ENCODE data around the gene CTIF. TPM values are rescaled to one million over a fixed set of nuclear protein-coding genes. Genes with fewer than 3 reads are reported as not detected.

Gene CTIF
- total and polyA plus RNA-seq, 4 donors: 10.6 to 26.7 (median 12.3) TPM

DNA sequence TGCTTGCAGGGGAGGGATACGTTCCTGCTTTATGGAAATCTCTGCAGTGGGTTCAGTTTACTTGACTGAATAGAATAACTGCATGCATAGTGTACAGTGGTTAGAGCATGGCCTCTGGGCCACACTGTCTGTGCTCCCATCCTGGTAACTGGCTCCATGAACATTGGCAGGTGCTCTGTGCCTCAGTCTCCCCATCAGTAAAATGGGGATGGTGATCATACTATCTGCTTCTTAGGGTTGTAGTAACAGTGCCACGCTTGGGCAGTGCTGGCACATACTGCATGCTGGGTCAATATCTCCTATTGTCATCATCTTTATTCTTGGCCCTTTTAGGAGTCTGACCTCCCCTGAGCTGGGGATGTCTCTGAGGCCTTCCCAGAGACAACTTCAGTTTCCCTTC is 117.3 kb downstream of the CTIF start:
- WGBS: 93% methylated on average over 2 of the region's 2 CpGs
- DNase-seq (ENCODE audit: low spot score): no peak
- H3K4me1 ChIP-seq (ENCODE audit: control insufficient read depth in 4 of 4, insufficient read depth in 4 of 4, low read length in 3 of 4): peaks cover 0 to 2% (median 0%) of the 10 kb centered on the region in 4 donors
- no peak overlapping the region for H3K27ac ChIP-seq (ENCODE audit: low read depth in 1 of 2, low read length in 2 of 2)
- H3K27me3 ChIP-seq (ENCODE audit: control insufficient read depth in 4 of 4, insufficient read depth in 4 of 4, low read length in 3 of 4): no peaks in the 10 kb centered on the region
- no peak overlapping the region for H3K4me3 ChIP-seq (ENCODE audit: low read depth in 1 of 3, low read length in 3 of 3)
- H3K36me3 ChIP-seq (ENCODE audit: control insufficient read depth in 4 of 4, insufficient read depth in 3 of 4, low read depth in 1 of 4, low read length in 3 of 4): no peaks in the 10 kb centered on the region
- no peaks in the 10 kb centered on the region for H3K9me3 ChIP-seq (ENCODE audit: control insufficient read depth in 4 of 4, low read length in 3 of 4)
- no peak overlapping the region for H3K9ac ChIP-seq (ENCODE audit: low read depth in 1 of 2, low read length in 2 of 2)
- TF ChIP-seq RAD21 (IDR thresholded peaks at IDR 0.05) (no peak), HNF4A (conservative IDR thresholded peaks at IDR 0.05) (no peak), GABPA (IDR thresholded peaks at IDR 0.05 in 1 of 2, conservative IDR thresholded peaks at IDR 0.05 in 1 of 2) (no peak), MAX (IDR thresholded peaks at IDR 0.05) (no peak), JUND (IDR thresholded peaks at IDR 0.05) (no peak), CTCF (IDR thresholded peaks at IDR 0.05; ENCODE audit: low read depth, low read length, missing input control) (no peak), FOXA1 (IDR thresholded peaks at IDR 0.05) (no peak), FOXA2 (IDR thresholded peaks at IDR 0.05) (no peak), ATF3 (IDR thresholded peaks at IDR 0.05) (no peak)
- TF ChIP-seq, protein P1, sequence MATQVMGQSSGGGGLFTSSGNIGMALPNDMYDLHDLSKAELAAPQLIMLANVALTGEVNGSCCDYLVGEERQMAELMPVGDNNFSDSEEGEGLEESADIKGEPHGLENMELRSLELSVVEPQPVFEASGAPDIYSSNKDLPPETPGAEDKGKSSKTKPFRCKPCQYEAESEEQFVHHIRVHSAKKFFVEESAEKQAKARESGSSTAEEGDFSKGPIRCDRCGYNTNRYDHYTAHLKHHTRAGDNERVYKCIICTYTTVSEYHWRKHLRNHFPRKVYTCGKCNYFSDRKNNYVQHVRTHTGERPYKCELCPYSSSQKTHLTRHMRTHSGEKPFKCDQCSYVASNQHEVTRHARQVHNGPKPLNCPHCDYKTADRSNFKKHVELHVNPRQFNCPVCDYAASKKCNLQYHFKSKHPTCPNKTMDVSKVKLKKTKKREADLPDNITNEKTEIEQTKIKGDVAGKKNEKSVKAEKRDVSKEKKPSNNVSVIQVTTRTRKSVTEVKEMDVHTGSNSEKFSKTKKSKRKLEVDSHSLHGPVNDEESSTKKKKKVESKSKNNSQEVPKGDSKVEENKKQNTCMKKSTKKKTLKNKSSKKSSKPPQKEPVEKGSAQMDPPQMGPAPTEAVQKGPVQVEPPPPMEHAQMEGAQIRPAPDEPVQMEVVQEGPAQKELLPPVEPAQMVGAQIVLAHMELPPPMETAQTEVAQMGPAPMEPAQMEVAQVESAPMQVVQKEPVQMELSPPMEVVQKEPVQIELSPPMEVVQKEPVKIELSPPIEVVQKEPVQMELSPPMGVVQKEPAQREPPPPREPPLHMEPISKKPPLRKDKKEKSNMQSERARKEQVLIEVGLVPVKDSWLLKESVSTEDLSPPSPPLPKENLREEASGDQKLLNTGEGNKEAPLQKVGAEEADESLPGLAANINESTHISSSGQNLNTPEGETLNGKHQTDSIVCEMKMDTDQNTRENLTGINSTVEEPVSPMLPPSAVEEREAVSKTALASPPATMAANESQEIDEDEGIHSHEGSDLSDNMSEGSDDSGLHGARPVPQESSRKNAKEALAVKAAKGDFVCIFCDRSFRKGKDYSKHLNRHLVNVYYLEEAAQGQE (IDR thresholded peaks at IDR 0.05): no peak
- TF ChIP-seq, protein P2, sequence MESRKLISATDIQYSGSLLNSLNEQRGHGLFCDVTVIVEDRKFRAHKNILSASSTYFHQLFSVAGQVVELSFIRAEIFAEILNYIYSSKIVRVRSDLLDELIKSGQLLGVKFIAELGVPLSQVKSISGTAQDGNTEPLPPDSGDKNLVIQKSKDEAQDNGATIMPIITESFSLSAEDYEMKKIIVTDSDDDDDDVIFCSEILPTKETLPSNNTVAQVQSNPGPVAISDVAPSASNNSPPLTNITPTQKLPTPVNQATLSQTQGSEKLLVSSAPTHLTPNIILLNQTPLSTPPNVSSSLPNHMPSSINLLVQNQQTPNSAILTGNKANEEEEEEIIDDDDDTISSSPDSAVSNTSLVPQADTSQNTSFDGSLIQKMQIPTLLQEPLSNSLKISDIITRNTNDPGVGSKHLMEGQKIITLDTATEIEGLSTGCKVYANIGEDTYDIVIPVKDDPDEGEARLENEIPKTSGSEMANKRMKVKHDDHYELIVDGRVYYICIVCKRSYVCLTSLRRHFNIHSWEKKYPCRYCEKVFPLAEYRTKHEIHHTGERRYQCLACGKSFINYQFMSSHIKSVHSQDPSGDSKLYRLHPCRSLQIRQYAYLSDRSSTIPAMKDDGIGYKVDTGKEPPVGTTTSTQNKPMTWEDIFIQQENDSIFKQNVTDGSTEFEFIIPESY (IDR thresholded peaks at IDR 0.05): no peak

GRCh38 chr18:48656582-48656981 is 117.8 kb downstream of the CTIF start:
- Histone ChIP-seq H3K36me3 (ENCODE audit: control insufficient read depth in 4 of 4, insufficient read depth in 3 of 4, low read depth in 1 of 4, low read length in 3 of 4) (no peaks in the 10 kb centered on the region), H3K27ac (ENCODE audit: low read depth in 1 of 2, low read length in 2 of 2) (no peak overlapping the region), H3K4me3 (ENCODE audit: low read depth in 1 of 3, low read length in 3 of 3) (no peak overlapping the region), H3K4me1 (ENCODE audit: control insufficient read depth in 4 of 4, insufficient read depth in 4 of 4, low read length in 3 of 4) (peaks cover 0 to 2% (median 0%) of the 10 kb centered on the region in 4 donors), H3K9ac (ENCODE audit: low read depth in 1 of 2, low read length in 2 of 2) (no peak overlapping the region), H3K9me3 (ENCODE audit: control insufficient read depth in 4 of 4, low read length in 3 of 4) (no peaks in the 10 kb centered on the region), H3K27me3 (ENCODE audit: control insufficient read depth in 4 of 4, insufficient read depth in 4 of 4, low read length in 3 of 4) (no peaks in the 10 kb centered on the region)
- WGBS: 90% methylated on average over 3 of the region's 3 CpGs
- DNase-seq (ENCODE audit: low spot score): no peak
- TF ChIP-seq EGR1 (IDR thresholded peaks at IDR 0.05; ENCODE audit: low read depth in 2 of 2): no peak
- TF ChIP-seq HNF4A (conservative IDR thresholded peaks at IDR 0.05): no peak
- TF ChIP-seq ATF3 (IDR thresholded peaks at IDR 0.05): no peak
- no peak for TF ChIP-seq TAF1 (conservative IDR thresholded peaks at IDR 0.05)
- no peak for TF ChIP-seq NR2F2 (IDR thresholded peaks at IDR 0.05)
- no peak for TF ChIP-seq RAD21 (IDR thresholded peaks at IDR 0.05)
- no peak for TF ChIP-seq FOXA2 (IDR thresholded peaks at IDR 0.05)
- TF ChIP-seq, protein P2 (IDR thresholded peaks at IDR 0.05): no peak
- no peak for TF ChIP-seq FOXA1 (IDR thresholded peaks at IDR 0.05)
- TF ChIP-seq, protein P1 (IDR thresholded peaks at IDR 0.05): no peak
- no peak for TF ChIP-seq YY1 (IDR thresholded peaks at IDR 0.05)
- TF ChIP-seq RXRA (IDR thresholded peaks at IDR 0.05): no peak

Data from liver (tissue), 9 donors.